Naive thymus-derived CD8-positive, alpha-beta T cell (primary cell): ENCODE data around the gene PNRC2. TPM values are rescaled to one million over a fixed set of nuclear protein-coding genes. Genes with fewer than 3 reads are reported as not detected.

Source experiments
- microRNA-seq: library from miRNA; unstranded; fragments of <30 nt; microRNA quantifications from one replicate; pipeline ENCODE4 v1.2.0, GENCODE V29; 2022; ENCODE audit warnings: borderline microRNAs expressed
- polyA plus RNA-seq, 3 donors: library from polyadenylated mRNA; unstranded; fragments of 300-500 nt; fragmentation: Illumina TruSeq; gene quantifications; one replicate each; pipeline ENCODE4 v1.2.3, GENCODE V29; 2021
- total RNA-seq, 8 experiments: library from RNA in 2 of 8; stranded (reverse) in 2 of 8; gene quantifications; one replicate each; pipeline ENCODE4 v1.2.3 and lab custom pipeline; 2021 to 2026

The PNRC2 gene
- total and polyA plus RNA-seq, 5 experiments from 2014 or later: 117 to 182 (median 139) TPM

Small RNA genes within 50 kb of the gene (microRNA-seq; reads per million reads assigned to microRNA genes)
- not detected for gene MIR378F

Other genes starting within 250 kb of the PNRC2 start
- 10 to 100 TPM; 27.0 to 27.6 TPM for gene ELOA, start 216.4 kb upstream of the PNRC2 start, total RNA-seq
- gene ELOA, start 216.4 kb upstream of the PNRC2 start, polyA plus RNA-seq: 10 to 100 TPM; 17.0 to 26.4 (median 19.1) TPM
- 10 to 100 TPM; 79.1 to 86.6 TPM for gene PITHD1, start 181.4 kb upstream of the PNRC2 start, total RNA-seq
- 10 to 100 TPM; 68.1 to 80.6 (median 74.3) TPM for gene PITHD1, start 181.4 kb upstream of the PNRC2 start, polyA plus RNA-seq
- 10 to 100 TPM; 52.9 to 62.5 TPM for gene LYPLA2, start 168.7 kb upstream of the PNRC2 start, total RNA-seq
- gene LYPLA2, start 168.7 kb upstream of the PNRC2 start, polyA plus RNA-seq: 100 to 1,000 TPM in 2 of 3 donors, 10 to 100 TPM in 1; 90.3 to 104 (median 101) TPM
- 1 to 10 TPM; 8.4 to 8.7 TPM for gene GALE, start 159.1 kb upstream of the PNRC2 start, total RNA-seq
- gene GALE, start 159.1 kb upstream of the PNRC2 start, polyA plus RNA-seq: 10 to 100 TPM in 2 of 3 donors, 1 to 10 TPM in 1; 8.0 to 12.7 (median 12.3) TPM
- gene HMGCL, start 134.4 kb upstream of the PNRC2 start, total RNA-seq: 10 to 100 TPM; 32.0 to 37.7 TPM
- gene HMGCL, start 134.4 kb upstream of the PNRC2 start, polyA plus RNA-seq: 10 to 100 TPM; 25.9 to 37.9 (median 34.3) TPM
- 10 to 100 TPM; 14.8 to 18.4 TPM for gene FUCA1, start 91.5 kb upstream of the PNRC2 start, total RNA-seq
- 10 to 100 TPM in 2 of 3 donors, 1 to 10 TPM in 1; 8.1 to 13.8 (median 10.7) TPM for gene FUCA1, start 91.5 kb upstream of the PNRC2 start, polyA plus RNA-seq
- gene CNR2, start 46.5 kb upstream of the PNRC2 start, total RNA-seq: 1 to 10 TPM in 1 of 2 experiments, under 1 TPM in 1; 0.99 to 1.1 TPM
- gene CNR2, start 46.5 kb upstream of the PNRC2 start, polyA plus RNA-seq: 1 to 10 TPM in 1 of 3 donors, under 1 TPM in 2; 0.05 to 3.2 (median 0.57) TPM
- 100 to 1,000 TPM; 207 to 219 TPM for gene SRSF10, start 20.5 kb downstream of the PNRC2 start, total RNA-seq
- 100 to 1,000 TPM in 2 of 3 donors, 10 to 100 TPM in 1; 98.6 to 125 (median 104) TPM for gene SRSF10, start 20.5 kb downstream of the PNRC2 start, polyA plus RNA-seq
- not detected for gene MYOM3, start 152.3 kb downstream of the PNRC2 start, total RNA-seq
- not detected for gene MYOM3, start 152.3 kb downstream of the PNRC2 start, polyA plus RNA-seq
- gene IL22RA1, start 183.3 kb downstream of the PNRC2 start, total RNA-seq: not detected
- gene IL22RA1, start 183.3 kb downstream of the PNRC2 start, polyA plus RNA-seq: not detected
- 1 to 10 TPM; 4.6 to 5.5 TPM for gene IFNLR1, start 227.5 kb downstream of the PNRC2 start, total RNA-seq
- gene IFNLR1, start 227.5 kb downstream of the PNRC2 start, polyA plus RNA-seq: 1 to 10 TPM in 1 of 3 donors, under 1 TPM in 2; 0.77 to 2.2 (median 0.82) TPM